ENCODE data around the gene PDX1.

Gene PDX1

GRCh38 chr13:27919934-27920676 lies at the start of gene PDX1:
Gene PDX1, plus strand, starts transcription at chr13:27920000. Its CDS starts 139 bp downstream, at chr13:27920139.
- no peak for DNase-seq (ENCODE audit: low spot score)

GRCh38 chr13:27878274-27878673 lies 41.5 kb upstream of the PDX1 start:
- DNase-seq (ENCODE audit: low spot score) = no peak

- no peak for DNase-seq (ENCODE audit: low spot score)
These were observed 30.3 kb upstream of the PDX1 start for GRCh38 chr13:27889471-27889870.

GRCh38 chr13:27896726-27897125 lies 23.1 kb upstream of the PDX1 start:
- no peak for DNase-seq (ENCODE audit: low spot score)

GRCh38 chr13:27904719-27905118 lies 15.1 kb upstream of the PDX1 start:
- no peak for DNase-seq (ENCODE audit: low spot score)

- no peak for DNase-seq (ENCODE audit: low spot score)
These were observed 14.2 kb upstream of the PDX1 start for GRCh38 chr13:27905650-27906049.

- DNase-seq (ENCODE audit: low spot score) = no peak
These were observed 12.5 kb upstream of the PDX1 start for GRCh38 chr13:27907121-27907787.

- DNase-seq (ENCODE audit: low spot score) = no peak
These were observed 10.4 kb upstream of the PDX1 start for GRCh38 chr13:27909378-27909777.

- no peak for DNase-seq (ENCODE audit: low spot score)
These were observed 8.3 kb upstream of the PDX1 start for GRCh38 chr13:27911521-27911920.

- no peak for DNase-seq (ENCODE audit: low spot score)
These were observed 6.6 kb upstream of the PDX1 start for GRCh38 chr13:27913160-27913559.

- DNase-seq (ENCODE audit: low spot score) = no peak
These were observed 4.2 kb upstream of the PDX1 start for GRCh38 chr13:27915301-27916207.

- DNase-seq (ENCODE audit: low spot score) = no peak
These were observed 2.5 kb upstream of the PDX1 start for GRCh38 chr13:27917121-27917947.

GRCh38 chr13:27918041-27918917 lies 1.5 kb upstream of the PDX1 start:
- no peak for DNase-seq (ENCODE audit: low spot score)

GRCh38 chr13:27918918-27919658 lies 712 bp upstream of the PDX1 start:
- no peak for DNase-seq (ENCODE audit: low spot score)

GRCh38 chr13:27919659-27919933 lies 204 bp upstream of the PDX1 start:
- peak; percentile 89 for DNase-seq (ENCODE audit: low spot score)

- no peak for DNase-seq (ENCODE audit: low spot score)
These were observed 1.0 kb downstream of the PDX1 start for GRCh38 chr13:27920677-27921420.

GRCh38 chr13:27921421-27921960 lies 1.7 kb downstream of the PDX1 start:
- peak; percentile 40 for DNase-seq (ENCODE audit: low spot score)

- no peak for DNase-seq (ENCODE audit: low spot score)
These were observed 2.4 kb downstream of the PDX1 start for GRCh38 chr13:27921961-27922882.
